Measurements from ENCODE around the gene ADSL. TPM values are rescaled to one million over a fixed set of nuclear protein-coding genes. Genes with fewer than 3 reads are reported as not detected.

The ADSL gene
- polyA plus RNA-seq, 1 of the 3 experiments (the other 2 are of a cell fraction): 79.7 TPM

GRCh38 chr22:40320687-40321086, 25.6 kb upstream of the ADSL start:
- no peaks in the 10 kb centered on the region for H3K9me2 ChIP-seq
- peaks cover 0 to 17% of the 10 kb centered on the region in 2 experiments; a peak in 1 of 4 replicates for H3K4me1 ChIP-seq (ENCODE audit: control insufficient read depth in 1 of 2, insufficient read depth in 2 of 2, low read depth in 1 of 2, low read length in 1 of 2)

GRCh38 chr22:40322021-40322420, 24.3 kb upstream of the ADSL start:
- peak overlapping the region in 1 of 2 experiments; percentile 58; a peak in 2 of 4 replicates for H3K27ac ChIP-seq (ENCODE audit: low read depth in 2 of 2, low read length in 1 of 2)
- POLR2A ChIA-PET: interaction anchor here (0.6 kb wide), 1 partner anchor 44 kb away, joined by 4 read pairs; no protein-coding TSS in a partner anchor
- H4K20me1 ChIP-seq (ENCODE audit: insufficient read depth): no peaks in the 10 kb centered on the region

More at GRCh38 chr22:40320687-40321086, 25.6 kb upstream of the ADSL start:
- Histone ChIP-seq H3K9ac (no peak overlapping the region), H4K20me1 (ENCODE audit: insufficient read depth) (no peaks in the 10 kb centered on the region), H2AFZ (ENCODE audit: low read depth) (no peak overlapping the region), H3K36me3 (replicated peaks in 1 of 2; ENCODE audit: control insufficient read depth in 1 of 2, insufficient read depth in 2 of 2, low read length in 1 of 2) (peaks cover 0 to 20% of the 10 kb centered on the region in 2 experiments), H3K27ac (ENCODE audit: low read depth in 2 of 2, low read length in 1 of 2) (no peak overlapping the region), H3K9me3 (no peaks in the 10 kb centered on the region), H3K4me2 (no peak overlapping the region), H3F3A (replicated peaks; ENCODE audit: insufficient read depth) (no peaks in the 10 kb centered on the region), H3K4me3 (ENCODE audit: low read depth in 2 of 2, low read length in 1 of 2) (no peak overlapping the region), H3K27me3 (ENCODE audit: insufficient read depth) (no peaks in the 10 kb centered on the region), H3K79me2 (ENCODE audit: insufficient read depth) (no peaks in the 10 kb centered on the region)
- CTCF ChIA-PET: no interaction called here
- no peak for TF ChIP-seq TAF1 (IDR thresholded peaks at IDR 0.05; ENCODE audit: borderline replicate concordance, low read depth, low read length)
- no peak for TF ChIP-seq GATA2 (CRISPR knock-in tag; IDR thresholded peaks at IDR 0.05)
- TF ChIP-seq USF2 (IDR thresholded peaks at IDR 0.05; ENCODE audit: borderline replicate concordance, low read depth, low read length): no peak
- no peak for TF ChIP-seq GABPA (IDR thresholded peaks at IDR 0.05; ENCODE audit: low read depth)
- no peak for TF ChIP-seq NFIC (IDR thresholded peaks at IDR 0.05; ENCODE audit: borderline replicate concordance)
- no peak for TF ChIP-seq IRF3 (IDR thresholded peaks at IDR 0.05; ENCODE audit: low read depth, low read length)
- no peak for TF ChIP-seq MAX (IDR thresholded peaks at IDR 0.05; ENCODE audit: low read depth)
- TF ChIP-seq RFX5 (IDR thresholded peaks at IDR 0.05; ENCODE audit: low read length): no peak
- TF ChIP-seq USF1 (IDR thresholded peaks at IDR 0.05; ENCODE audit: borderline replicate concordance, low read depth): no peak
- no peak for TF ChIP-seq FOXJ3 (CRISPR knock-in tag; IDR thresholded peaks at IDR 0.05)
- TF ChIP-seq SMC3 (IDR thresholded peaks at IDR 0.05; ENCODE audit: low read depth, low read length): no peak
- DNase-seq: no peak
- POLR2A ChIA-PET: no interaction called here

More at GRCh38 chr22:40322021-40322420, 24.3 kb upstream of the ADSL start:
- Histone ChIP-seq H3K4me3 (ENCODE audit: low read depth in 2 of 2, low read length in 1 of 2) (no peak overlapping the region), H3K4me1 (ENCODE audit: control insufficient read depth in 1 of 2, insufficient read depth in 2 of 2, low read depth in 1 of 2, low read length in 1 of 2) (peaks cover 0 to 17% of the 10 kb centered on the region in 2 experiments; a peak in 1 of 4 replicates), H3K27me3 (ENCODE audit: insufficient read depth) (no peaks in the 10 kb centered on the region), H3K9me3 (no peaks in the 10 kb centered on the region), H3K4me2 (no peak overlapping the region), H2AFZ (ENCODE audit: low read depth) (no peak overlapping the region), H3K9ac (no peak overlapping the region), H3K36me3 (replicated peaks in 1 of 2; ENCODE audit: control insufficient read depth in 1 of 2, insufficient read depth in 2 of 2, low read length in 1 of 2) (peaks cover 0 to 14% of the 10 kb centered on the region in 2 experiments), H3F3A (replicated peaks; ENCODE audit: insufficient read depth) (no peaks in the 10 kb centered on the region), H3K9me2 (no peaks in the 10 kb centered on the region), H3K79me2 (ENCODE audit: insufficient read depth) (no peaks in the 10 kb centered on the region)
- TF ChIP-seq RCOR1 (IDR thresholded peaks at IDR 0.05; ENCODE audit: low read length) (no peak), TAF1 (IDR thresholded peaks at IDR 0.05; ENCODE audit: borderline replicate concordance, low read depth, low read length) (no peak), CTCF (IDR thresholded peaks at IDR 0.05) (no peak), YY1 (IDR thresholded peaks at IDR 0.05; ENCODE audit: low read depth) (no peak), SIN3A (IDR thresholded peaks at IDR 0.05; ENCODE audit: borderline replicate concordance, low read depth, low read length) (no peak)
- CTCF ChIA-PET: no interaction called here
- WGBS (ENCODE audit: low lambda C conversion rate): 43% methylated on average over 3 of the region's 5 CpGs
- peak; percentile 32 for DNase-seq

Data from SK-N-SH (cell line).